H9 (cell line): ENCODE measurements around the gene THRB. TPM values are rescaled to one million over a fixed set of nuclear protein-coding genes. Genes with fewer than 3 reads are reported as not detected.

ENCODE experiments used
- DNase-seq: peaks from one replicate; pipeline ENCODE4 v3.0.0-alpha.2; 2017
- H2AFZ ChIP-seq: one replicate; pipeline ENCODE4 v1.6.1; 2013; ENCODE audit warnings: mild to moderate bottlenecking, low read length, control low read depth, moderate library complexity
- H2AK5ac ChIP-seq: 2 replicates; pipeline ENCODE4 v1.6.1; 2013; ENCODE audit warnings: low read length, control low read depth, mixed read lengths; ENCODE audit not compliant: insufficient read length
- H2BK120ac ChIP-seq: one replicate; pipeline ENCODE4 v1.6.1; 2013; ENCODE audit warnings: low read depth, mild to moderate bottlenecking, low read length, control low read depth, inconsistent platforms; ENCODE audit not compliant: poor library complexity, severe bottlenecking
- H2BK12ac ChIP-seq: 2 replicates; pipeline ENCODE4 v1.6.1; 2013; ENCODE audit warnings: low read length, control low read depth, mixed read lengths, low read depth; ENCODE audit not compliant: insufficient read length
- H2BK15ac ChIP-seq: 2 replicates; pipeline ENCODE4 v1.6.1; 2013; ENCODE audit warnings: low read depth, low read length, control low read depth
- H2BK20ac ChIP-seq: one replicate; pipeline ENCODE4 v1.6.1; 2013; ENCODE audit warnings: low read depth, mild to moderate bottlenecking, low read length, control low read depth, inconsistent platforms; ENCODE audit not compliant: poor library complexity, severe bottlenecking
- H2BK5ac ChIP-seq: 2 replicates; pipeline ENCODE4 v1.6.1; 2013; ENCODE audit warnings: low read length, control low read depth, mixed read lengths; ENCODE audit not compliant: insufficient read length
- H3K14ac ChIP-seq: 2 replicates; pipeline ENCODE4 v1.6.1; 2013; ENCODE audit warnings: low read length, control low read depth; ENCODE audit not compliant: insufficient read depth
- H3K18ac ChIP-seq: 2 replicates; pipeline ENCODE4 v1.6.1; 2013; ENCODE audit warnings: low read depth, mild to moderate bottlenecking, mixed read lengths, low read length, control low read depth; ENCODE audit not compliant: insufficient read length
- H3K23ac ChIP-seq: 2 replicates; pipeline ENCODE4 v1.6.1; 2013; ENCODE audit warnings: low read length, control low read depth, mixed read lengths, low read depth; ENCODE audit not compliant: insufficient read length
- H3K23me2 ChIP-seq: 2 replicates; pipeline ENCODE4 v1.6.1; 2013; ENCODE audit warnings: low read depth, mild to moderate bottlenecking, mixed read lengths, low read length, control low read depth; ENCODE audit not compliant: insufficient read length, poor library complexity, severe bottlenecking
- H3K27ac ChIP-seq: 2 replicates; pipeline ENCODE4 v1.5.1; 2013; ENCODE audit warnings: low read length, control low read depth, mixed read lengths, low read depth; ENCODE audit not compliant: insufficient read length
- H3K27me3 ChIP-seq: 2 replicates; pipeline ENCODE4 v1.6.1; 2013; ENCODE audit warnings: low read length, control low read depth, inconsistent platforms; ENCODE audit not compliant: insufficient read depth
- H3K4ac ChIP-seq: 2 replicates; pipeline ENCODE4 v1.6.1; 2013; ENCODE audit warnings: low read depth, mild to moderate bottlenecking, control low read depth, inconsistent platforms, low read length, moderate library complexity
- H3K4me1 ChIP-seq: 2 replicates; pipeline ENCODE4 v1.6.1; 2013; ENCODE audit warnings: low read length, control low read depth, inconsistent platforms; ENCODE audit not compliant: insufficient read depth
- H3K4me2 ChIP-seq: 2 replicates; pipeline ENCODE4 v1.6.1; 2013; ENCODE audit warnings: low read length, control low read depth, mixed read lengths; ENCODE audit not compliant: insufficient read length, insufficient read depth
- H3K56ac ChIP-seq: 2 replicates; pipeline ENCODE4 v1.6.1; 2013; ENCODE audit warnings: low read depth, mild to moderate bottlenecking, mixed read lengths, low read length, control low read depth; ENCODE audit not compliant: insufficient read length
- H3K79me1 ChIP-seq: 2 replicates; pipeline ENCODE4 v1.6.1; 2013; ENCODE audit warnings: low read depth, mild to moderate bottlenecking, moderate library complexity, low read length, control low read depth, inconsistent platforms; ENCODE audit not compliant: insufficient read depth, poor library complexity, severe bottlenecking
- H3K79me2 ChIP-seq: 2 replicates; pipeline ENCODE4 v1.6.1; 2013; ENCODE audit warnings: low read length, control low read depth, inconsistent platforms; ENCODE audit not compliant: insufficient read depth
- H3K9ac ChIP-seq: 2 replicates; pipeline ENCODE4 v1.6.1; 2013; ENCODE audit warnings: low read length, control low read depth, mixed read lengths; ENCODE audit not compliant: insufficient read length; ENCODE audit errors: extremely low read depth
- H3K9me3 ChIP-seq: one replicate; pipeline ENCODE4 v1.6.1; 2013; ENCODE audit warnings: low read depth, low read length, inconsistent platforms; ENCODE audit not compliant: control insufficient read depth
- H3T11ph ChIP-seq: one replicate; pipeline ENCODE4 v1.6.1; 2013; ENCODE audit warnings: mild to moderate bottlenecking, low read length, control low read depth, inconsistent platforms
- H4K20me1 ChIP-seq: one replicate; pipeline ENCODE4 v1.6.1; 2013; ENCODE audit not compliant: control insufficient read depth, insufficient read length, insufficient read depth
- H4K5ac ChIP-seq: 2 replicates; pipeline ENCODE4 v1.6.1; 2013; ENCODE audit warnings: low read depth, mild to moderate bottlenecking, mixed read lengths, low read length, control low read depth; ENCODE audit not compliant: insufficient read length
- H4K8ac ChIP-seq: replicated peaks from 2 replicates; pipeline ENCODE4 v1.6.1; 2013; ENCODE audit warnings: low read length, control low read depth, mixed read lengths, low read depth; ENCODE audit not compliant: insufficient read length
- H4K91ac ChIP-seq: 2 replicates; pipeline ENCODE4 v1.6.1; 2013; ENCODE audit warnings: low read depth, mild to moderate bottlenecking, moderate library complexity, mixed read lengths, low read length, control low read depth; ENCODE audit not compliant: insufficient read length
- H3K27ac Mint-ChIP-seq, 3 experiments: 2 replicates in 2 of 3; 3 replicates in 1 of 3; pipeline ENCODE4 v1.8.0; 2020 to 2021; ENCODE audit warnings: mixed read lengths in 3 of 3, mild to moderate bottlenecking in 1 of 3, moderate library complexity in 1 of 3
- H3K27me3 Mint-ChIP-seq: 2 replicates; pipeline ENCODE4 v1.8.0; 2021; ENCODE audit warnings: low read depth, mild to moderate bottlenecking, moderate library complexity, mixed read lengths
- H3K36me3 Mint-ChIP-seq, 3 experiments: 2 replicates in 2 of 3; 3 replicates in 1 of 3; pipeline ENCODE4 v1.8.0; 2020 to 2021; ENCODE audit warnings: low read depth in 3 of 3, mixed read lengths in 3 of 3; ENCODE audit not compliant: insufficient read depth in 1 of 3
- H3K4me1 Mint-ChIP-seq, 2 experiments: 2 replicates each; pipeline ENCODE4 v1.8.0; 2020; ENCODE audit warnings: mixed read lengths in 2 of 2
- H3K4me3 Mint-ChIP-seq, 2 experiments: 2 replicates in 1 of 2; 3 replicates in 1 of 2; pipeline ENCODE4 v1.8.0; 2020 to 2021; ENCODE audit warnings: mild to moderate bottlenecking in 2 of 2, mixed read lengths in 2 of 2, moderate library complexity in 1 of 2
- H3K9me3 Mint-ChIP-seq, 2 experiments: 2 replicates in 1 of 2; 3 replicates in 1 of 2; pipeline ENCODE4 v1.8.0; 2020; ENCODE audit warnings: mild to moderate bottlenecking in 2 of 2, mixed read lengths in 2 of 2, moderate library complexity in 1 of 2
- total RNA-seq: library from RNA; stranded (reverse); gene quantifications from 2 replicates; pipeline ENCODE4 v1.2.1, GENCODE V29; 2021
- TF ChIP-seq, protein P1 (sequence below): fragments of 200-600 bp; sonication (generic); conservative IDR thresholded peaks from 3 replicates; pipeline ENCODE4 v1.8.0; 2021; ENCODE audit warnings: antibody characterized with exemption, mild to moderate bottlenecking

Gene THRB
- total RNA-seq, 1 experiment from 2014 or later: 8.6 TPM

DNA sequence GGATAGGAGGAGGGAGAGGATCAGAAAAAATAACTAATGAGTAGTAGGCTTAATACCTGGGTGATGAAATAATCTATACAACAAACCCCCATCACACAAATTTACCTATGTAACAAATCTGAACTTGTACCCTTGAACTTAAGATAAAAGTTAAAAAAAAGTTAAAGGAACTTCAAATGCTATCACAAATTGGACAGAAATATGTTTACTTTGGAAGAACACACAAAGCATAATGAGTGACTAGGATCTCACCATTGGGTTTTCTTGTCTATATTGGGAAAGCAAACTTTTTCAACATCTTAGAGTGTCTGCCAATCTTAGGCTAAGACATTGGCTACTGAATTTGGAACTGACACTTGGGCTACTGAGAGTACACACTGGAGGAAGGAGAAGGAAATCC lies 140.4 kb downstream of the THRB start:
- Histone ChIP-seq H4K5ac (no peak overlapping the region), H3K4me1 (no peaks in the 10 kb centered on the region), H3K4me2 (no peak overlapping the region), H3K9me3 (no peaks in the 10 kb centered on the region), H4K8ac (no peak overlapping the region), H3T11ph (no peak overlapping the region), H3K27me3 (no peaks in the 10 kb centered on the region), H2BK5ac (no peak overlapping the region), H3K27ac (no peak overlapping the region), H4K91ac (no peak overlapping the region), H3K23ac (no peak overlapping the region), H3K23me2 (no peaks in the 10 kb centered on the region), H3K79me1 (no peaks in the 10 kb centered on the region), H3K9ac (no peak overlapping the region), H2AK5ac (no peak overlapping the region), H4K20me1 (no peaks in the 10 kb centered on the region), H3K56ac (no peak overlapping the region), H2BK15ac (no peak overlapping the region), H3K79me2 (no peaks in the 10 kb centered on the region), H3K4ac (no peak overlapping the region), H2AFZ (no peak overlapping the region), H3K18ac (no peak overlapping the region), H2BK12ac (no peak overlapping the region), H2BK120ac (no peak overlapping the region), H3K14ac (no peak overlapping the region), H2BK20ac (no peak overlapping the region)
- Mint-ChIP-seq H3K4me1 (peaks cover 0 to 8% of the 10 kb centered on the region in 2 experiments; a peak in 1 of 4 replicates), H3K27ac (no peak overlapping the region; a peak in 1 of 7 replicates), H3K27me3 (no peaks in the 10 kb centered on the region), H3K4me3 (no peak overlapping the region), H3K36me3 (peaks cover 0 to 4% (median 0%) of the 10 kb centered on the region in 3 experiments; a peak in 3 of 7 replicates), H3K9me3 (no peaks in the 10 kb centered on the region)
- DNase-seq: no peak
- TF ChIP-seq, protein P1, sequence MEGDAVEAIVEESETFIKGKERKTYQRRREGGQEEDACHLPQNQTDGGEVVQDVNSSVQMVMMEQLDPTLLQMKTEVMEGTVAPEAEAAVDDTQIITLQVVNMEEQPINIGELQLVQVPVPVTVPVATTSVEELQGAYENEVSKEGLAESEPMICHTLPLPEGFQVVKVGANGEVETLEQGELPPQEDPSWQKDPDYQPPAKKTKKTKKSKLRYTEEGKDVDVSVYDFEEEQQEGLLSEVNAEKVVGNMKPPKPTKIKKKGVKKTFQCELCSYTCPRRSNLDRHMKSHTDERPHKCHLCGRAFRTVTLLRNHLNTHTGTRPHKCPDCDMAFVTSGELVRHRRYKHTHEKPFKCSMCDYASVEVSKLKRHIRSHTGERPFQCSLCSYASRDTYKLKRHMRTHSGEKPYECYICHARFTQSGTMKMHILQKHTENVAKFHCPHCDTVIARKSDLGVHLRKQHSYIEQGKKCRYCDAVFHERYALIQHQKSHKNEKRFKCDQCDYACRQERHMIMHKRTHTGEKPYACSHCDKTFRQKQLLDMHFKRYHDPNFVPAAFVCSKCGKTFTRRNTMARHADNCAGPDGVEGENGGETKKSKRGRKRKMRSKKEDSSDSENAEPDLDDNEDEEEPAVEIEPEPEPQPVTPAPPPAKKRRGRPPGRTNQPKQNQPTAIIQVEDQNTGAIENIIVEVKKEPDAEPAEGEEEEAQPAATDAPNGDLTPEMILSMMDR: no peak
